HPDE6-E6E7 (cell line): Measurements from ENCODE around the gene CRY1.
"Not testable (repeated sequence)": the region's sequence is repeated elsewhere in the genome, so short reads cannot be mapped to it uniquely, and the experiment has no call there.

Source experiments
- DNase-seq: peaks from one replicate; pipeline ENCODE4 v3.0.0; 2011; ENCODE audit warnings: missing footprints; ENCODE audit errors: extremely low spot score

The CRY1 gene

GRCh38 chr12:107002665-107003064 is 90.7 kb downstream of the CRY1 start:
- DNase-seq: not testable (repeated sequence)

GRCh38 chr12:106999446-106999845 is 93.9 kb downstream of the CRY1 start:
- peak; percentile 60 for DNase-seq

GRCh38 chr12:106997916-106998315 is 95.4 kb downstream of the CRY1 start:
- no peak for DNase-seq

- not testable (repeated sequence) for DNase-seq
These were observed 97.2 kb downstream of the CRY1 start for GRCh38 chr12:106996102-106996501.

- DNase-seq: no peak
These were observed 98.6 kb downstream of the CRY1 start for GRCh38 chr12:106994579-106995220.

- no peak for DNase-seq
These were observed 105.5 kb downstream of the CRY1 start for GRCh38 chr12:106987846-106988245.

- DNase-seq: peak; percentile 96
These were observed 106.5 kb downstream of the CRY1 start, which contains the start of gene MTERF2 for GRCh38 chr12:106986625-106987389. Gene MTERF2, minus strand, starts transcription at chr12:106987146. Its CDS starts 8,432 bp downstream, at chr12:106978714.

- DNase-seq: no peak
These were observed 107.2 kb downstream of the CRY1 start for GRCh38 chr12:106986135-106986534.

GRCh38 chr12:106985479-106985878 is 107.9 kb downstream of the CRY1 start:
- no peak for DNase-seq

- DNase-seq: no peak
These were observed 108.7 kb downstream of the CRY1 start for GRCh38 chr12:106984588-106985137.

- no peak for DNase-seq
These were observed 111.1 kb downstream of the CRY1 start for GRCh38 chr12:106982229-106982628.

- DNase-seq: no peak
These were observed 111.6 kb downstream of the CRY1 start for GRCh38 chr12:106981788-106982187.

GRCh38 chr12:106980944-106981343 is 112.4 kb downstream of the CRY1 start:
- no peak for DNase-seq

GRCh38 chr12:106978035-106978800 is 115.1 kb downstream of the CRY1 start:
- DNase-seq: no peak

GRCh38 chr12:106976668-106977067 is 116.7 kb downstream of the CRY1 start:
- DNase-seq: no peak

- DNase-seq: no peak
These were observed 117.2 kb downstream of the CRY1 start for GRCh38 chr12:106975993-106976658.

GRCh38 chr12:106975098-106975497 is 118.3 kb downstream of the CRY1 start:
- DNase-seq: no peak

- no peak for DNase-seq
These were observed 118.8 kb downstream of the CRY1 start for GRCh38 chr12:106974511-106974910.

- no peak for DNase-seq
These were observed 119.8 kb downstream of the CRY1 start for GRCh38 chr12:106973545-106973944.

- no peak for DNase-seq
These were observed 122.3 kb downstream of the CRY1 start for GRCh38 chr12:106971065-106971464.

- DNase-seq: no peak
These were observed 128.8 kb downstream of the CRY1 start for GRCh38 chr12:106964526-106964925.

- DNase-seq: no peak
These were observed 131.1 kb downstream of the CRY1 start for GRCh38 chr12:106962286-106962685.
